ENCODE results near the gene DNAJB8.
A peak's percentile ranks its signal among the peaks of the same experiment; 100 is the strongest.

DNA sequence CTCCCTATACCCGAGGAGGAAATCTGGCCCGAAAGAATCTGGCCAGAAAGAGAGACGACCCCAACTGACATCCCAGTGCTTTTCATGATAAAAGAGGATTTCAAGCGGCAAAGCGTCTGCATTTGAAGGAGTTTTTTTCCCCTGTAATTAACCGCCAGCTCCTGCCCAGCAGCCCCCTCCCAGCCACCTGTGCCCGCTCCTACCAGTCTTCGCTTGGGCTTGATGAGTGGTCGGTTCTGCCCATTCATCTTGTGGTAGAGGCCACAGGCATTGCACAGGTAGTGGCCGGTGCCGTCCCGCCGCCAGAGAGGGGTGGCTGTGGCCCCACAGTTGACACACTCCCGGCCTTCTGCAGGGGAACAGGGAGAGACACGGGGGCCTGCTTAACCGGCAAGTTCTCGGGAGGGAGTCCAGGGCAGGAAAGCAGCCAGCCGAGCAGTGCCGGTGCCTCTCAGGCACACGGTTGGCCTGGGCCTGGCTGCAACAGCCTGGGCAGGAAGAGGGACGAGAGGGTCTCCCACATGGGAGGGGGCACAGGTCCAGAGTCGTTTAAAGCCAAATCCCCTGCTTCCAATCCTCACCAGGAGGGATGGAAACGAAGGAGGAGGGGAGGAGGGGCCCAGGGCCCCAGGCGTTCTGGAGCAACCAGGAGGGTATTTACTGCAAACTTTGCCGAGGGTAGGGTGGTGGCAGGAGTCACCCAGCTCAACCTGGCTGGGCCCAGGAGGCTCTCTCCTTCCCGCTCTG lies 17.1 kb upstream of the DNAJB8 start:
- TF ChIP-seq POLR2AphosphoS5 (IDR thresholded peaks at IDR 0.05; ENCODE audit: borderline replicate concordance, low read depth, low read length) (0 out of 2 replicates have a peak, but pooled peaks have one; percentile 4), EZH2 (IDR thresholded peaks at IDR 0.05) (no peak)
